ENCODE data around the gene RNF111. TPM values are rescaled to one million over a fixed set of nuclear protein-coding genes. Genes with fewer than 3 reads are reported as not detected.
"Not testable (repeated sequence)": the region's sequence is repeated elsewhere in the genome, so short reads cannot be mapped to it uniquely, and the experiment has no call there.

RNF111 gene
- total RNA-seq, 1 donor: 22.8 TPM

GRCh38 chr15:58994906-58995453 is 7.5 kb downstream of the RNF111 start:
- H3K4me3 ChIP-seq (ENCODE audit: low read depth, low read length): no peak overlapping the region
- DNase-seq (ENCODE audit: low read depth): no peak
- no peak for TF ChIP-seq CTCF (IDR thresholded peaks at IDR 0.05; ENCODE audit: insufficient read depth, low read length)

GRCh38 chr15:58999694-59000093 is 12.2 kb downstream of the RNF111 start:
- TF ChIP-seq CTCF (IDR thresholded peaks at IDR 0.05; ENCODE audit: insufficient read depth, low read length): no peak
- no peak overlapping the region for H3K4me3 ChIP-seq (ENCODE audit: low read depth, low read length)
- DNase-seq (ENCODE audit: low read depth): no peak

GRCh38 chr15:59000251-59000650 is 12.8 kb downstream of the RNF111 start:
- DNase-seq (ENCODE audit: low read depth); H3K4me3 ChIP-seq (ENCODE audit: low read depth, low read length): not testable (repeated sequence)

GRCh38 chr15:59001946-59002345 is 14.5 kb downstream of the RNF111 start:
- no peak for DNase-seq (ENCODE audit: low read depth)
- TF ChIP-seq CTCF (IDR thresholded peaks at IDR 0.05; ENCODE audit: insufficient read depth, low read length): no peak
- H3K4me3 ChIP-seq (ENCODE audit: low read depth, low read length): no peak overlapping the region

- no peak for DNase-seq (ENCODE audit: low read depth)
- H3K4me3 ChIP-seq (ENCODE audit: low read depth, low read length): no peak overlapping the region
- TF ChIP-seq CTCF (IDR thresholded peaks at IDR 0.05; ENCODE audit: insufficient read depth, low read length): no peak
These were observed 15.0 kb downstream of the RNF111 start for GRCh38 chr15:59002418-59002859.

- DNase-seq (ENCODE audit: low read depth): no peak
- H3K4me3 ChIP-seq (ENCODE audit: low read depth, low read length): no peak overlapping the region
- no peak for TF ChIP-seq CTCF (IDR thresholded peaks at IDR 0.05; ENCODE audit: insufficient read depth, low read length)
These were observed 18.1 kb downstream of the RNF111 start for GRCh38 chr15:59005579-59005978.

- H3K4me3 ChIP-seq (ENCODE audit: low read depth, low read length): no peak overlapping the region
- DNase-seq (ENCODE audit: low read depth): no peak
- TF ChIP-seq CTCF (IDR thresholded peaks at IDR 0.05; ENCODE audit: insufficient read depth, low read length): no peak
These were observed 20.6 kb downstream of the RNF111 start for GRCh38 chr15:59008086-59008485.
